ENCODE measurements around the gene WDR6.

Gene WDR6, protein sequence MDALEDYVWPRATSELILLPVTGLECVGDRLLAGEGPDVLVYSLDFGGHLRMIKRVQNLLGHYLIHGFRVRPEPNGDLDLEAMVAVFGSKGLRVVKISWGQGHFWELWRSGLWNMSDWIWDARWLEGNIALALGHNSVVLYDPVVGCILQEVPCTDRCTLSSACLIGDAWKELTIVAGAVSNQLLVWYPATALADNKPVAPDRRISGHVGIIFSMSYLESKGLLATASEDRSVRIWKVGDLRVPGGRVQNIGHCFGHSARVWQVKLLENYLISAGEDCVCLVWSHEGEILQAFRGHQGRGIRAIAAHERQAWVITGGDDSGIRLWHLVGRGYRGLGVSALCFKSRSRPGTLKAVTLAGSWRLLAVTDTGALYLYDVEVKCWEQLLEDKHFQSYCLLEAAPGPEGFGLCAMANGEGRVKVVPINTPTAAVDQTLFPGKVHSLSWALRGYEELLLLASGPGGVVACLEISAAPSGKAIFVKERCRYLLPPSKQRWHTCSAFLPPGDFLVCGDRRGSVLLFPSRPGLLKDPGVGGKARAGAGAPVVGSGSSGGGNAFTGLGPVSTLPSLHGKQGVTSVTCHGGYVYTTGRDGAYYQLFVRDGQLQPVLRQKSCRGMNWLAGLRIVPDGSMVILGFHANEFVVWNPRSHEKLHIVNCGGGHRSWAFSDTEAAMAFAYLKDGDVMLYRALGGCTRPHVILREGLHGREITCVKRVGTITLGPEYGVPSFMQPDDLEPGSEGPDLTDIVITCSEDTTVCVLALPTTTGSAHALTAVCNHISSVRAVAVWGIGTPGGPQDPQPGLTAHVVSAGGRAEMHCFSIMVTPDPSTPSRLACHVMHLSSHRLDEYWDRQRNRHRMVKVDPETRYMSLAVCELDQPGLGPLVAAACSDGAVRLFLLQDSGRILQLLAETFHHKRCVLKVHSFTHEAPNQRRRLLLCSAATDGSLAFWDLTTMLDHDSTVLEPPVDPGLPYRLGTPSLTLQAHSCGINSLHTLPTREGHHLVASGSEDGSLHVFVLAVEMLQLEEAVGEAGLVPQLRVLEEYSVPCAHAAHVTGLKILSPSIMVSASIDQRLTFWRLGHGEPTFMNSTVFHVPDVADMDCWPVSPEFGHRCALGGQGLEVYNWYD

DNA sequence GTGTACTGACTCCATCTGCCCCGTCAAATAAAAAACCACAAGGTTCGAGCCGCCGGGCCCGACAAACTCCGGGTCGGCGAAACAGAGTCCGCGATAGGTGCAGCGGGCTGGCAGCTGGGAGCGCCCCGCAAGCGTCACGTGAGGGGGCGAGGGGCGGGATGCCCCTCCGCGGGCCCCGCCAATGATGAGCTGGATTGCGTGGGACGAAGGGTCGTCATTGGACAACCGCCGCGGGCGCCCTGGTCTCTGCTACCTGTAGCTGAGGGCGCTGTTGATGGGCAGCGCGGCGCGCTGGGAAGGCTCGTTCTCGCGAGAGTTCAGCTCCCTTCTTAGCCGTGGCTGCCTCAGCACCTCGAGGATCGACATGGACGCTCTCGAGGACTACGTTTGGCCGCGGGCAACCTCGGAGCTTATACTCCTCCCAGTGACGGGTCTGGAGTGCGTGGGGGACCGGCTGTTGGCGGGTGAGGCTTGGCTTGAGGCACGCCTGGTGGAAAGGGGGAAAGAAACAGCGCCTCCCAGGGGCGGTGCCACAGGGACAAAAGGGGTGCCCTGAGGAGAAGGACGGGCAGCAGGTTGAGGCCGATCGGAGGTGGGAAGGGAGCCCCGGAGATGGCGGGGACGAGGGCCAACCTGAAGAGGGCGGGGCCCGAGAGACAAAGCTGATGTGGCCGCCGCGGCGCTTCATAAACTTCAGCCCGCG, at the start of gene WDR6:
TSS of gene WDR6 (plus strand) at position 324 of the 703 bp plus-strand sequence. CDS start at position 365, 41 bp downstream.
- peak within 1 kb of the TSS; percentile 89 for H3K4me3 ChIP-seq (replicated peaks; ENCODE audit: low read depth, low read length)
- peak; percentile 99 for DNase-seq (ENCODE audit: low read depth)
- TF ChIP-seq, protein P1, sequence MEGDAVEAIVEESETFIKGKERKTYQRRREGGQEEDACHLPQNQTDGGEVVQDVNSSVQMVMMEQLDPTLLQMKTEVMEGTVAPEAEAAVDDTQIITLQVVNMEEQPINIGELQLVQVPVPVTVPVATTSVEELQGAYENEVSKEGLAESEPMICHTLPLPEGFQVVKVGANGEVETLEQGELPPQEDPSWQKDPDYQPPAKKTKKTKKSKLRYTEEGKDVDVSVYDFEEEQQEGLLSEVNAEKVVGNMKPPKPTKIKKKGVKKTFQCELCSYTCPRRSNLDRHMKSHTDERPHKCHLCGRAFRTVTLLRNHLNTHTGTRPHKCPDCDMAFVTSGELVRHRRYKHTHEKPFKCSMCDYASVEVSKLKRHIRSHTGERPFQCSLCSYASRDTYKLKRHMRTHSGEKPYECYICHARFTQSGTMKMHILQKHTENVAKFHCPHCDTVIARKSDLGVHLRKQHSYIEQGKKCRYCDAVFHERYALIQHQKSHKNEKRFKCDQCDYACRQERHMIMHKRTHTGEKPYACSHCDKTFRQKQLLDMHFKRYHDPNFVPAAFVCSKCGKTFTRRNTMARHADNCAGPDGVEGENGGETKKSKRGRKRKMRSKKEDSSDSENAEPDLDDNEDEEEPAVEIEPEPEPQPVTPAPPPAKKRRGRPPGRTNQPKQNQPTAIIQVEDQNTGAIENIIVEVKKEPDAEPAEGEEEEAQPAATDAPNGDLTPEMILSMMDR (IDR thresholded peaks at IDR 0.05; ENCODE audit: low read length, missing control alignments) = peak; percentile 30

DNA sequence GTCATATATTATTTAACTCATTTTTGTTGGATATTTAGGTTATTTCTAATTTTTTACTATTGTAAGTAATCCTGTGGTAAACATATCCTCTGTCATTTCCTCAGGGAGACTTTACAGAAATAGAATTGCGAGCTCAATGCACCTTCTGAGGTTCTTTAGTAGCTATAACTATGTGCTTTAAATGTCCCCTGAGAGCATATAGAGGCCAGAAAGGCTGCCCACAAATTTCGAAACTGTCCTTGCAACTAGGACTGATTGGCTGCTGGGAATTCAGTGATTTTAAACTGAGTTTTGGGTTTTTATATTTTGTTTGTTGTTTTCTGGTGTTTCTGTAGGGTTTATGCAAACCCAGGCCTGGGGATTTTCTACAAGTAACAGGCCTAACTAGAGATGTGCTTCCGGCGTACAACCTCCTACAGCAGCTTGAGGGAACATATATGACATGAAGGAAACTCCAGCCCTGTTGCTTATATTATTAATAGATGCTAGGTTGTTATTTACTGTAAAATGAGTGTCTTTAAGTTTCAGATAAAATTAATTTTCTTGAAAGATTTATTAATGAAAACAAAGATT, 46.3 kb upstream of the WDR6 start:
- peak; percentile 40 for DNase-seq (ENCODE audit: low read depth)
- no peak overlapping the region for H3K4me3 ChIP-seq (replicated peaks; ENCODE audit: low read depth, low read length)
- TF ChIP-seq, protein P1 (IDR thresholded peaks at IDR 0.05; ENCODE audit: low read length, missing control alignments) = no peak

DNA sequence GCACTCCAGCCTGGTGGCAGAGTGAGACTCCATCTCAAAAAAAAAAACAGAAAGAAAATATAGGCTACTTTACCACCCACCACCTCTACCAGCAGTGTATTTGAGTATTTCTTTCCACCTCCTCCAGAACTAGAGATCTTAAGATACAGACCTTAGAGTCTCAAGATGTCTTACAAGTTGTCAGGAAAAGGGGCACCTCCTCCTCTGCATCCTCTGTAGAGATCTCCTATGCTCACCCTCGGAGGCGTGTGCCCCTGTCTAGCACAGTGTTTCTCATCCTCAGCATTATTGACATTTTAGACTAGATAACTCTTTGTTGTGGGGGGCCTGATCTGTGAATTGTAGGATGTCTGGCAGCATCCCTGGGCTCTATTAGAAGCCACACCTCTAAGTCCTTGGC, 44.9 kb upstream of the WDR6 start:
- TF ChIP-seq, protein P1 (IDR thresholded peaks at IDR 0.05; ENCODE audit: low read length, missing control alignments) = no peak
- DNase-seq (ENCODE audit: low read depth) = no peak
- no peak overlapping the region for H3K4me3 ChIP-seq (replicated peaks; ENCODE audit: low read depth, low read length)

DNA sequence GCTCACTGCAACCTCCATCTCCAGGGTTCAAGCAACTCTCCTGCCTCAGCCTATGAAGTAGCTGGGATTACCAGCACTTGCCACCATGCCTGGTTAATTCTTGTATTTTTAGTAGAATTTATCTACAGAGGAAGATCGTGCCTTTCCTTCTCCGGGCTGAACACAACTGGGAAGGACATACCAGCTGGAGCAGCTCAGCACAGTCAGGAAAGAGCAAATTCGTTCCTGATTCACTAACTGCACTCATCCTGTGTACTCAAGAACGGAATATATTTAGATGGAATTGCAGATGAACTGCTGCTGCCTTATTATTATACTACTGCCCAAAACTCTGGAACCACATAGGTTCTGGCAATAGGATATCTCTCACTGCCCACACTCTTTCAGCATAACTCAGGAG, 44.3 kb upstream of the WDR6 start:
- TF ChIP-seq, protein P1 (IDR thresholded peaks at IDR 0.05; ENCODE audit: low read length, missing control alignments) = no peak
- DNase-seq (ENCODE audit: low read depth) = no peak
- H3K4me3 ChIP-seq (replicated peaks; ENCODE audit: low read depth, low read length) = no peak overlapping the region

DNA sequence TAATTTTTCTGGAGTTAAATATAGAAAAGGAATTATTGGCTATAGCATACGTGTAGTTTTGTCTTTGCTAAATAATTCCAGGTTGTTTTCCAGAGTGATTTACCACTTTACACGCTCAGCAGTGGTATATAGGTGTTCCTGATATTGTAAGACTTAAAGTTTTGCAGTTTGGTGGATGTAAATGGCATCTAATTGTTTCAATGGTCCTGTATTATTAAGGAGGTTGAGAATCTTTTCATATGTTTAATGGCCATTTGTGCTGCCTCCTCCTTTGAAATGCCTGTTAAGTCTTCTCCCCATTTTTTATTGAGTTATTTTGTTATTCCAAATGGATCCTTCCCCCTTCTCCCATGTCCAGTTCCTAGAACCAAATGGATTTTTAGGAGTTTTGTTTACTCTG, 43.6 kb upstream of the WDR6 start:
- no peak overlapping the region for H3K4me3 ChIP-seq (replicated peaks; ENCODE audit: low read depth, low read length)
- TF ChIP-seq, protein P1 (IDR thresholded peaks at IDR 0.05; ENCODE audit: low read length, missing control alignments) = no peak
- DNase-seq (ENCODE audit: low read depth) = no peak

DNA sequence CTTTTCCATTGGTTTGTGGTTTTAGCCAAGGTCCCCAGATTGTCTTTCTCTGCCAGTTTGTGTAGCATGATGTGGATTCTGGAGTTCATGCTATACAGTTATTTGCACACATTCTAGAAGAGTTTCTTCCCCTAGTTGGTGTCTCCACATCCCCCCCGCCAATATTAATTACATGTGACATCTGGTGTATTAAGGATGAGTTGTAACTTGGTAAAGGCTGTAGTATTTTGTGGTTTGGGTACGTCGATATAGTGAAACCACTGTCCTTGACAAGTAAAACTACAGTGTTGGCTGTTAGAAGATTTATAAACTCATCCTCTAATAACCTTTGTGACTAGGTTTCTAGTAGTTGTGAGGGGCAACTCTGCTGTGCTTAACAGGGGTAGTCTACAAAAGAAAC, 40.8 kb upstream of the WDR6 start:
- no peak for DNase-seq (ENCODE audit: low read depth)
- TF ChIP-seq, protein P1 (IDR thresholded peaks at IDR 0.05; ENCODE audit: low read length, missing control alignments) = no peak
- no peak overlapping the region for H3K4me3 ChIP-seq (replicated peaks; ENCODE audit: low read depth, low read length)

Measured in fibroblast of pulmonary artery (primary cell).